Left ventricle myocardium inferior (tissue), 1 donor: ENCODE data around the gene SLC35E4. TPM values are rescaled to one million over a fixed set of nuclear protein-coding genes. Genes with fewer than 3 reads are reported as not detected.

Source experiments
- DNase-seq: peaks from one replicate; pipeline ENCODE4 v3.0.0-alpha.2; 2020
- H3K27ac ChIP-seq: fragments of 200-600 bp; replicated peaks from 2 replicates; pipeline ENCODE4 v1.8.0; 2021
- H3K27me3 ChIP-seq: fragments of 200-600 bp; 2 replicates; pipeline ENCODE4 v1.8.0; 2021; ENCODE audit warnings: low read depth
- H3K36me3 ChIP-seq: fragments of 200-600 bp; 2 replicates; pipeline ENCODE4 v1.8.0; 2021
- H3K4me1 ChIP-seq: fragments of 200-600 bp; 2 replicates; pipeline ENCODE4 v1.8.0; 2021
- H3K4me3 ChIP-seq: fragments of 200-600 bp; 2 replicates; pipeline ENCODE4 v1.8.0; 2021; ENCODE audit warnings: mild to moderate bottlenecking, moderate library complexity
- H3K9me3 ChIP-seq: fragments of 200-600 bp; replicated peaks from 2 replicates; pipeline ENCODE4 v1.8.0; 2021
- intact Hi-C: fragments of 100-400 bp; cut with micrococcal nuclease; formaldehyde crosslinking; loops from one replicate; pipeline ENCODE4 v1.11.0; 2022
- total RNA-seq: library from RNA; stranded (reverse); fragmentation: NEBNext Ultra II Directional; extraction: Animal tissue kit (Norgen Biotek cat#: 25700); gene quantifications from one replicate; pipeline ENCODE4 v1.2.1, GENCODE V29; 2021
- TF ChIP-seq, protein P1 (sequence below): fragments of 200-600 bp; IDR thresholded peaks from 2 replicates; pipeline ENCODE4 v1.8.0; 2021; ENCODE audit warnings: antibody characterized with exemption, mild to moderate bottlenecking, borderline replicate concordance
- donor health status: DM: no; HTN: yes; CAD: no; lungs with severe emphysema.

Gene SLC35E4
- total RNA-seq, 1 donor from 2014 or later = 3.8 TPM

DNA sequence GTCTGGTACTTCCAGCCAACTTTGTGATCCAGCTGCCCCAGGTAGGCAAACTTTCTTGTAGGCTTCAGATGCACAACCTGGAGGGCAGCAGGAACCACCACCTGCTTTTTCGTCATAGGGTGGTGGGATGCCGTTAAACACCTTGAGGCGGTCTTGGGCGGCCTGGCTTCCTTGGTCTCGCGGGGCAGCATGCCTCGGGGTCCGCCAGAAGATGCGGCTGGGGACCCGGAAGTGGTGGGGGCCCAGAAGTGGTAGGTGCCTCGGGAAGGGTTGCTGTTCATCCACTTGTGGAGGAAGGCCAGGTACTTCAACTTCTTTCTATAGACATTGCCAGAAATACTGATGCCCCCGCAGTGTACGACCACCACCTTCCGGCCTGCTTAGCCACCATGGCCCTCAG is 18.8 kb downstream of the SLC35E4 start:
- H3K9me3 ChIP-seq = no peaks in the 10 kb centered on the region
- peaks cover 4% of the 10 kb centered on the region for H3K4me1 ChIP-seq
- H3K36me3 ChIP-seq = peaks cover 6% of the 10 kb centered on the region
- H3K27ac ChIP-seq = no peak overlapping the region
- TF ChIP-seq, protein P1, sequence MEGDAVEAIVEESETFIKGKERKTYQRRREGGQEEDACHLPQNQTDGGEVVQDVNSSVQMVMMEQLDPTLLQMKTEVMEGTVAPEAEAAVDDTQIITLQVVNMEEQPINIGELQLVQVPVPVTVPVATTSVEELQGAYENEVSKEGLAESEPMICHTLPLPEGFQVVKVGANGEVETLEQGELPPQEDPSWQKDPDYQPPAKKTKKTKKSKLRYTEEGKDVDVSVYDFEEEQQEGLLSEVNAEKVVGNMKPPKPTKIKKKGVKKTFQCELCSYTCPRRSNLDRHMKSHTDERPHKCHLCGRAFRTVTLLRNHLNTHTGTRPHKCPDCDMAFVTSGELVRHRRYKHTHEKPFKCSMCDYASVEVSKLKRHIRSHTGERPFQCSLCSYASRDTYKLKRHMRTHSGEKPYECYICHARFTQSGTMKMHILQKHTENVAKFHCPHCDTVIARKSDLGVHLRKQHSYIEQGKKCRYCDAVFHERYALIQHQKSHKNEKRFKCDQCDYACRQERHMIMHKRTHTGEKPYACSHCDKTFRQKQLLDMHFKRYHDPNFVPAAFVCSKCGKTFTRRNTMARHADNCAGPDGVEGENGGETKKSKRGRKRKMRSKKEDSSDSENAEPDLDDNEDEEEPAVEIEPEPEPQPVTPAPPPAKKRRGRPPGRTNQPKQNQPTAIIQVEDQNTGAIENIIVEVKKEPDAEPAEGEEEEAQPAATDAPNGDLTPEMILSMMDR = no peak
- no peaks in the 10 kb centered on the region for H3K27me3 ChIP-seq
- intact Hi-C loops = no loop called here
- H3K4me3 ChIP-seq = no peak overlapping the region
- DNase-seq = no peak

DNA sequence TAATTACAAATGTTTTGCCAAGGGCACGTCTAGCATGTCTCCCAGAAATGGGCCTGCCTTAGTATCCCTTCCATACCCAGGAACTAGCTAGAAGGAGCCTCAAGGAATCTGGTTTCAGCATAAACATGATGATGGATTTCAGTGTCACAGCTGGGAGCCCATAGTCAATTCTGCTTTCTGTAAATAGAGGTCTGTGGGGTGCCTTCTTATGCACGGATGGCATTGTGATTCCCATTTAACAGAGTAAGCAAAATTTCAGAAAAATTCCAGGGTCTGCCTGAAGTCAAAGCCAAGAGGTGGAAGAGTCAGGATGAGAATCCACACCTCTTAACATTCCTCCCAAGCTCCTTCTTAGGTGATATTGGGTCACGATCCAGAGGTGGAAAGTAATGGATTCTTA is 20.0 kb downstream of the SLC35E4 start:
- Histone ChIP-seq H3K27me3 (no peaks in the 10 kb centered on the region), H3K4me1 (peaks cover 2% of the 10 kb centered on the region), H3K9me3 (no peaks in the 10 kb centered on the region), H3K4me3 (no peak overlapping the region), H3K27ac (no peak overlapping the region), H3K36me3 (peaks cover 6% of the 10 kb centered on the region)
- intact Hi-C loops = no loop called here
- DNase-seq = no peak
- TF ChIP-seq, protein P1 = no peak

DNA sequence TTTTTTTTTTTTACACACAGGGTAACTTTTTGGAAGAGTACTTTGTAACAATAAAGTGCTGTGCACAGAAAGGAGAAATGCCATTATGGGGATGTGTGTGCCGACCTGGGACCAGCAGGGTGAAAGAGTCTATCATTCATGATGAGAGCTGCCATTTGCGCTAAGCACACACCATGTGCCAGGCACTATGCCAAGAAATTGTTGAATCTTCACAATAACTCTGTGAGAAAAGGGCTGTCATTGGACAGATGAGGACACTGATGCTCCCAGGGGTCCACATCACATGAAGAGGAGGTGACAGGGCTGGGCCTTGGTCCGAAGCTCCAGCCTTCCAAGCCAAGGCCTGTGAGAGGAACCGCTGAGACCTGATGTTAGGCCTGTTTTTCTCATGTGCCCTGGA is 26.5 kb downstream of the SLC35E4 start:
- H3K27me3 ChIP-seq = no peaks in the 10 kb centered on the region
- no peak overlapping the region for H3K27ac ChIP-seq
- intact Hi-C loops = no loop called here
- peaks cover 29% of the 10 kb centered on the region for H3K36me3 ChIP-seq
- DNase-seq = no peak
- peaks cover 11% of the 10 kb centered on the region for H3K4me1 ChIP-seq
- TF ChIP-seq, protein P1 = no peak
- H3K9me3 ChIP-seq = no peaks in the 10 kb centered on the region
- H3K4me3 ChIP-seq = no peak overlapping the region

DNA sequence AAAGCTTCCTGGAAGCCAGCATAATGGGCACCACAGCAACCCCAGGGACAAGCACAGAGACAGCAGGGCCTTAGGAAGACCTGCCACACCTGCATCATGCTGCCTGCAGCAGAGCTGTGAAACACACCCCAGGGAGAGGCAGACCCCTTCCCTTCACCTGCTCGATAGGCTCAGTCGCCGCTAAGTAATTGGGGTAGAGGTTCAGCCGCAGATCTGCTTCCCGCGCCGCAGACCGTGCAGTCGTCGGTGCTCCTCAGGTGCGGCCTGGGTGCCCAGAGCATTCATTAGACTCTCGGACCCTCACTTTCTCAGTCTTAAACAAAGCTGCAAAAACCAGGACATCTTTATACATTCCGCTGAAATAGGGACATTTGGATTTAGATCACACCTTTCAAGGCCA is 29.2 kb downstream of the SLC35E4 start:
- intact Hi-C loops = no loop called here
- no peaks in the 10 kb centered on the region for H3K9me3 ChIP-seq
- H3K27me3 ChIP-seq = no peaks in the 10 kb centered on the region
- TF ChIP-seq, protein P1 = no peak
- H3K27ac ChIP-seq = no peak overlapping the region
- H3K36me3 ChIP-seq = peaks cover 29% of the 10 kb centered on the region
- H3K4me3 ChIP-seq = no peak overlapping the region
- no peak for DNase-seq
- H3K4me1 ChIP-seq = peaks cover 25% of the 10 kb centered on the region

DNA sequence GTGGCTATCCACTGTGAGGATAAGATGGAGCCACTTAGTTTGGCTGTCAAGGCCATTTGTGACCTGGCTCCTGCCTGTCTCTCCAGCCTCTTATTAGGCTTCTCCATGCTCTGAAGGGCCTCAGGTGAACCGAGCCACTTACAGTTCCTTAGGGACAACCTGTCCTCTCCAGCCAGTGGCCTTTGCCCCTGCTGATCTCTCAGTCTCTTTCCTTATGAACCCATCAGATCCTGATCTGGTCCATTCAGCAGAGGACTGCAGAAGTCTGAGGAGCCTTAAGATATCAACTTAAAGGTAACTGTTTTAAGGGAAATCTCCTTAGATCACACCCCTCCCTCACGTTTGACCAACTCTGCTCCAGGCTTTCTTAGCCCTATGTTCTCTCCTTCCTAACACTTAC is 29.7 kb downstream of the SLC35E4 start:
- Histone ChIP-seq H3K27ac (no peak overlapping the region), H3K27me3 (no peaks in the 10 kb centered on the region), H3K4me1 (peaks cover 25% of the 10 kb centered on the region), H3K36me3 (peaks cover 29% of the 10 kb centered on the region), H3K4me3 (no peak overlapping the region), H3K9me3 (no peaks in the 10 kb centered on the region)
- DNase-seq = no peak
- TF ChIP-seq, protein P1 = no peak
- intact Hi-C loops = no loop called here

DNA sequence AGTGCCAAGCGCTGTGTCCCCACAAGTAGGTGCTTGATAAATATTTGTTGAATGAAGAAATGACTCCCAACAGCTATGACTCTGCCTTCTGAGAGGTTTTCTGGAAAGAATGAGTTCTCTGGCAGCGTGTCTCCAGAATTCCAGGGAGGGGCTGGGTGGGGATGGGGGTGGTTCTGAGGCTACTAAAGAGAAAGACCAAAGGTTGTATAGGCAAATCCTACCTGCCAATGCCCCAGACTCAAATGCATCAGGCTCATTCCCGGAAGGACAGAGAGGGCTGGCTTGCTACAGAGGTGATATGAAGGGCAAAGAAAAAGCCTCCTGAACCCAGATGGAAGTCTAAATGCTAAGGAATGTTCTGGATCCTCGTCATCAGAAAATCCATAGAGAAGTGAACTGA is 30.2 kb downstream of the SLC35E4 start:
- Histone ChIP-seq H3K36me3 (peaks cover 29% of the 10 kb centered on the region), H3K27me3 (no peaks in the 10 kb centered on the region), H3K4me1 (peaks cover 25% of the 10 kb centered on the region), H3K4me3 (no peak overlapping the region), H3K27ac (no peak overlapping the region), H3K9me3 (no peaks in the 10 kb centered on the region)
- TF ChIP-seq, protein P1 = no peak
- DNase-seq = no peak
- intact Hi-C loops = no loop called here
